Tibial nerve (tissue), 4 donors: ENCODE results near the gene ASPDH. TPM values are rescaled to one million over a fixed set of nuclear protein-coding genes. Genes with fewer than 3 reads are reported as not detected.
"Not testable (repeated sequence)": the region's sequence is repeated elsewhere in the genome, so short reads cannot be mapped to it uniquely, and the experiment has no call there.

Experiments
- DNase-seq, 2 donors: peaks; one replicate each; pipeline ENCODE4 v3.0.0-alpha.2; 2019; ENCODE audit warnings: low spot score in 2 of 2
- H3K27ac ChIP-seq, 4 donors: fragments of 200-600 bp; sonication (generic) in 3 of 4; one replicate each; pipeline ENCODE4 v1.5.1; 2017 to 2019; ENCODE audit warnings: mild to moderate bottlenecking in 1 of 4
- H3K27me3 ChIP-seq, 2 donors: fragments of 200-600 bp; sonication (generic) in 1 of 2; one replicate each; pipeline versions ENCODE4 v1.5.1 to v1.6.0; 2017 to 2019
- H3K36me3 ChIP-seq, 3 donors: fragments of 200-600 bp; sonication (generic); one replicate each; pipeline ENCODE4 v1.5.1; 2018 to 2019
- H3K4me1 ChIP-seq, 4 donors: fragments of 200-600 bp; sonication (generic) in 3 of 4; one replicate each; pipeline ENCODE4 v1.5.1; 2017 to 2019
- H3K4me3 ChIP-seq, 4 donors: fragments of 200-600 bp; sonication (generic) in 3 of 4; one replicate each; pipeline ENCODE4 v1.5.1; 2017 to 2019; ENCODE audit warnings: mild to moderate bottlenecking in 1 of 4, moderate library complexity in 1 of 4
- H3K9me3 ChIP-seq, 4 donors: fragments of 200-600 bp; sonication (generic) in 3 of 4; one replicate each; pipeline ENCODE4 v1.5.1; 2017 to 2019
- EP300 ChIP-seq, 2 donors: sonication (generic); formaldehyde crosslinking; IDR thresholded peaks; one replicate each; pipeline ENCODE4 v1.6.1; 2017; ENCODE audit warnings: antibody characterized with exemption in 2 of 2, mild to moderate bottlenecking in 1 of 2
- POLR2A ChIP-seq, 2 donors: fragments of 450-650 bp; IDR thresholded peaks; one replicate each; pipeline ENCODE4 v1.6.1; 2017; ENCODE audit warnings: antibody characterized with exemption in 2 of 2, mild to moderate bottlenecking in 2 of 2, moderate library complexity in 2 of 2
- WGBS, 2 donors: methylation state at CpG; one replicate each; pipeline ENCODE4 v1.1.5; 2018; 5-methylcytosine and 5-hydroxymethylcytosine counted together
- total RNA-seq, 4 donors: library from RNA; depleted of rRNA; stranded (reverse); fragments of >200 nt; gene quantifications; one replicate each; pipeline ENCODE4 v1.1.0, GENCODE V29; 2016
- TF ChIP-seq, protein P1 (sequence below), 5 experiments: fragments of 200-600 bp in 3 of 5; fragments of 450-650 bp in 2 of 5; sonication (generic) in 3 of 5; IDR thresholded peaks; one replicate each; pipeline ENCODE4 v1.5.1; 2016 to 2019; ENCODE audit warnings: antibody characterized with exemption in 5 of 5, mild to moderate bottlenecking in 3 of 5, moderate library complexity in 2 of 5

The ASPDH gene
- total RNA-seq, 4 donors from 2014 or later = not detected

GRCh38 chr19:50476224-50476906 is 37.3 kb downstream of the ASPDH start, which contains the start of the genes EMC10 and GARIN5A:
Gene EMC10 (plus strand): TSS chr19:50476507. CDS start chr19:50476545, 38 bp downstream.
Gene GARIN5A (minus strand): TSS chr19:50476848. CDS start chr19:50476388, 460 bp downstream.
- Histone ChIP-seq H3K36me3 (peaks cover 0 to 33% (median 12%) of the 10 kb centered on the region in 3 donors), H3K27me3 (no peaks in the 10 kb centered on the region), H3K4me3 (peak within 1 kb of the TSS; percentile 77 to 91 (median 87)), H3K27ac (peak within 1 kb of the TSS in 3 of 4 donors; percentile 65 to 85 (median 83)), H3K9me3 (no peaks in the 10 kb centered on the region), H3K4me1 (peaks cover 0 to 24% (median 14%) of the 10 kb centered on the region in 4 donors)
- 3% methylated on average over 33 to 43 of the region's 58 CpGs for WGBS, 2 donors
- TF ChIP-seq EP300 (IDR thresholded peaks at IDR 0.05) (peak; percentile 86 to 93), POLR2A (IDR thresholded peaks at IDR 0.05) (peak in 1 of 2 donors; percentile 49)
- TF ChIP-seq, protein P1, sequence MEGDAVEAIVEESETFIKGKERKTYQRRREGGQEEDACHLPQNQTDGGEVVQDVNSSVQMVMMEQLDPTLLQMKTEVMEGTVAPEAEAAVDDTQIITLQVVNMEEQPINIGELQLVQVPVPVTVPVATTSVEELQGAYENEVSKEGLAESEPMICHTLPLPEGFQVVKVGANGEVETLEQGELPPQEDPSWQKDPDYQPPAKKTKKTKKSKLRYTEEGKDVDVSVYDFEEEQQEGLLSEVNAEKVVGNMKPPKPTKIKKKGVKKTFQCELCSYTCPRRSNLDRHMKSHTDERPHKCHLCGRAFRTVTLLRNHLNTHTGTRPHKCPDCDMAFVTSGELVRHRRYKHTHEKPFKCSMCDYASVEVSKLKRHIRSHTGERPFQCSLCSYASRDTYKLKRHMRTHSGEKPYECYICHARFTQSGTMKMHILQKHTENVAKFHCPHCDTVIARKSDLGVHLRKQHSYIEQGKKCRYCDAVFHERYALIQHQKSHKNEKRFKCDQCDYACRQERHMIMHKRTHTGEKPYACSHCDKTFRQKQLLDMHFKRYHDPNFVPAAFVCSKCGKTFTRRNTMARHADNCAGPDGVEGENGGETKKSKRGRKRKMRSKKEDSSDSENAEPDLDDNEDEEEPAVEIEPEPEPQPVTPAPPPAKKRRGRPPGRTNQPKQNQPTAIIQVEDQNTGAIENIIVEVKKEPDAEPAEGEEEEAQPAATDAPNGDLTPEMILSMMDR (IDR thresholded peaks at IDR 0.05) = no peak
- DNase-seq = peak; percentile 72 to 75

GRCh38 chr19:50475736-50476223 is 37.9 kb downstream of the ASPDH start:
- peaks cover 0 to 27% (median 11%) of the 10 kb centered on the region in 3 donors for H3K36me3 ChIP-seq
- no peaks in the 10 kb centered on the region for H3K27me3 ChIP-seq
- peak overlapping the region in 2 of 4 donors; percentile 83 to 85 for H3K27ac ChIP-seq
- peak overlapping the region; percentile 77 to 91 (median 87) for H3K4me3 ChIP-seq
- no peaks in the 10 kb centered on the region for H3K9me3 ChIP-seq
- no peak for DNase-seq
- H3K4me1 ChIP-seq = peaks cover 0 to 24% (median 14%) of the 10 kb centered on the region in 4 donors
- no peak for TF ChIP-seq POLR2A (IDR thresholded peaks at IDR 0.05)
- no peak for TF ChIP-seq EP300 (IDR thresholded peaks at IDR 0.05)
- TF ChIP-seq, protein P1 (IDR thresholded peaks at IDR 0.05) = no peak
- WGBS, 2 donors = 70 to 73% methylated on average over 29 of the region's 29 CpGs

DNA sequence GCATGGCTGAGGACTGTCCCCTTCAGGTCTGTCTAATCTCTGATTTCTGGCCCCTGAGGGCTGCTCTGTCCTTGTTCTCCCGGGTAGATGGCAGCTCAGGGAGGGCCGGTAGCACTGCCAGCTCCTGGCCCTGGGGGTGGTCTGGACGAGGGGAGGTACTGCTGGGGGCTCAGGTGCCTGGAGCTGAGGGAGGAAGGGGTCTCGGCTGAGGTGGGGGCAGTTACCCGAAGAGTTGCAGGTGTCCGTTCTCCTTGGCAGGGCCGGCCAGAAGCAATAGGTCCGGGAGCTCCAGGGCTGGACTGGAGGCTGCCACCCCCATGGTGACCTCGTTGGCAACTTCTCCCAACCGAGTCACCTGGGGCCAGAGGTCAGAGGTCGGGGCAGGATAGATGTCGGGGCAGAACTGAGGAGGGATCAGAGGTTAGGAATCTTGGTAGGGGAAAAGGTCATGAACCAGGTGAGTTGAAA is 38.6 kb downstream of the ASPDH start:
- TF ChIP-seq POLR2A (IDR thresholded peaks at IDR 0.05) (no peak), EP300 (IDR thresholded peaks at IDR 0.05) (no peak)
- TF ChIP-seq, protein P1 (IDR thresholded peaks at IDR 0.05) = no peak
- Histone ChIP-seq H3K27me3 (no peaks in the 10 kb centered on the region), H3K36me3 (peaks cover 0 to 20% (median 4%) of the 10 kb centered on the region in 3 donors), H3K4me3 (no peak overlapping the region), H3K9me3 (no peaks in the 10 kb centered on the region), H3K27ac (no peak overlapping the region), H3K4me1 (peaks cover 0 to 24% (median 14%) of the 10 kb centered on the region in 4 donors)
- DNase-seq = no peak
- 74 to 77% methylated on average over 10 to 12 of the region's 12 CpGs for WGBS, 2 donors

GRCh38 chr19:50473336-50473735 is 40.4 kb downstream of the ASPDH start:
- WGBS, 2 donors = 65 to 71% methylated on average over 3 of the region's 3 CpGs
- not testable (repeated sequence) for H3K27ac ChIP-seq, DNase-seq, H3K4me3 ChIP-seq, H3K27me3 ChIP-seq, H3K36me3 ChIP-seq, H3K9me3 ChIP-seq
- peaks cover 0 to 17% (median 13%) of the 10 kb centered on the region in 4 donors for H3K4me1 ChIP-seq

- 84 to 88% methylated on average over 6 of the region's 6 CpGs for WGBS, 2 donors
- Histone ChIP-seq H3K27me3 (peaks cover 0 to 5% of the 10 kb centered on the region in 2 donors), H3K4me1 (no peaks in the 10 kb centered on the region), H3K36me3 (no peaks in the 10 kb centered on the region), H3K9me3 (no peaks in the 10 kb centered on the region), H3K27ac (no peak overlapping the region), H3K4me3 (no peak overlapping the region)
- DNase-seq = no peak
- TF ChIP-seq EP300 (IDR thresholded peaks at IDR 0.05) (no peak), POLR2A (IDR thresholded peaks at IDR 0.05) (no peak)
- TF ChIP-seq, protein P1 (IDR thresholded peaks at IDR 0.05) = no peak
These were observed 44.9 kb downstream of the ASPDH start for GRCh38 chr19:50468818-50469217.
